Kidney epithelial cell (primary cell): Measurements from ENCODE around the gene TBC1D2B. TPM values are rescaled to one million over a fixed set of nuclear protein-coding genes. Genes with fewer than 3 reads are reported as not detected.

Experiments
- DNase-seq: peaks from one replicate; pipeline ENCODE4 v3.0.0-alpha.2; 2010; ENCODE audit warnings: low read depth
- H3K27me3 ChIP-seq: 2 replicates; pipeline ENCODE4 v1.6.0; 2011; ENCODE audit warnings: low read length; ENCODE audit not compliant: control insufficient read depth, insufficient read depth
- H3K36me3 ChIP-seq: 2 replicates; pipeline ENCODE4 v1.5.1; 2011; ENCODE audit warnings: low read length; ENCODE audit not compliant: control insufficient read depth, insufficient read depth
- H3K4me3 ChIP-seq: 2 replicates; pipeline ENCODE4 v1.5.1; 2011; ENCODE audit warnings: low read depth, mild to moderate bottlenecking, control low read depth, low read length
- total RNA-seq: library from RNA; depleted of rRNA; stranded (reverse); fragments of >200 nt; gene quantifications from 2 replicates; pipeline ENCODE4 v1.2.3, GENCODE V29; 2015
- TF ChIP-seq, protein P1 (sequence below): IDR thresholded peaks from 2 replicates; pipeline ENCODE4 v1.5.1; 2011; ENCODE audit warnings: mild to moderate bottlenecking, moderate library complexity, low read length, control low read depth, inconsistent platforms; ENCODE audit not compliant: insufficient read depth, poor library complexity, severe bottlenecking

TBC1D2B gene
- total RNA-seq, 1 donor from 2014 or later, result 29.0 TPM

DNA sequence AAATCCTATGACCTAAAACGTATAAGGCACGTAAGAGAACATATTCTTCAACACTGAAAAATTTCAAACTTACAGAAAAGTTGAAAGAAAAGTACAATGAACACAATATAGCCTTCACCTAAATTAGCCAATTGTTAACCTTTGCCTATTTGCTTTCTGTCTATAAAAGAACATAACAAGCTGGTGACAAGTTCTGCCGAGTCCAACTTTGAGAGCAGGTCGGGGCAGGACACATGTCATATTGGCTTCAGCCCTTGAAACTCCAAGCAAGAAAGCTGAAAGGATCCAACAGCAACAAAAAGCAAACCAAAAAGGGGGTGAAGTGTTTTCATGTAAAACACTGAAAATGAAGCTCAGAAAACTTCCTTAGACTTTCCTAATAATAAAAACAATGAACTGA lies 59.1 kb downstream of the TBC1D2B start:
- Histone ChIP-seq H3K4me3 (no peak overlapping the region), H3K27me3 (no peaks in the 10 kb centered on the region), H3K36me3 (peaks cover 2% of the 10 kb centered on the region)
- no peak for DNase-seq
- TF ChIP-seq, protein P1, sequence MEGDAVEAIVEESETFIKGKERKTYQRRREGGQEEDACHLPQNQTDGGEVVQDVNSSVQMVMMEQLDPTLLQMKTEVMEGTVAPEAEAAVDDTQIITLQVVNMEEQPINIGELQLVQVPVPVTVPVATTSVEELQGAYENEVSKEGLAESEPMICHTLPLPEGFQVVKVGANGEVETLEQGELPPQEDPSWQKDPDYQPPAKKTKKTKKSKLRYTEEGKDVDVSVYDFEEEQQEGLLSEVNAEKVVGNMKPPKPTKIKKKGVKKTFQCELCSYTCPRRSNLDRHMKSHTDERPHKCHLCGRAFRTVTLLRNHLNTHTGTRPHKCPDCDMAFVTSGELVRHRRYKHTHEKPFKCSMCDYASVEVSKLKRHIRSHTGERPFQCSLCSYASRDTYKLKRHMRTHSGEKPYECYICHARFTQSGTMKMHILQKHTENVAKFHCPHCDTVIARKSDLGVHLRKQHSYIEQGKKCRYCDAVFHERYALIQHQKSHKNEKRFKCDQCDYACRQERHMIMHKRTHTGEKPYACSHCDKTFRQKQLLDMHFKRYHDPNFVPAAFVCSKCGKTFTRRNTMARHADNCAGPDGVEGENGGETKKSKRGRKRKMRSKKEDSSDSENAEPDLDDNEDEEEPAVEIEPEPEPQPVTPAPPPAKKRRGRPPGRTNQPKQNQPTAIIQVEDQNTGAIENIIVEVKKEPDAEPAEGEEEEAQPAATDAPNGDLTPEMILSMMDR, result no peak

DNA sequence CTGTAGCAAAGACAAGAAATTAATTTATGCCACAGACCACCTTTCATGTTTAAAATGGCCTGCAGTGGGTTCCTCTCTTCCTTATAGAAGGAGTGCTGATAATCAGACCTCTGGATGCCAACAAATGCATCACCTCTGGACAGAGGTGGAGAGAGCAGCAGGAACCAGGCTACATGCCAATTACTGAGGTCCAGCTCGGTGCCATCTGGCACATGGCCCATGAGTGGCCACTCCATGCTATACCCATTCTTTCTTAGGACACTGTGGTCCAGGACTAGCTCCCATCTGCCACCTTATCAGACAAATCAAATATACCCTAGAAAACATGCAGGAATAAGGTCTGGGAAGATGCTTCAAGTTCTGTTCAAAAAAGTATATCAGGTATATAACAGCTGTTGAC lies 60.7 kb downstream of the TBC1D2B start:
- TF ChIP-seq, protein P1, result no peak
- Histone ChIP-seq H3K36me3 (peaks cover 6% of the 10 kb centered on the region), H3K4me3 (no peak overlapping the region), H3K27me3 (no peaks in the 10 kb centered on the region)
- no peak for DNase-seq

DNA sequence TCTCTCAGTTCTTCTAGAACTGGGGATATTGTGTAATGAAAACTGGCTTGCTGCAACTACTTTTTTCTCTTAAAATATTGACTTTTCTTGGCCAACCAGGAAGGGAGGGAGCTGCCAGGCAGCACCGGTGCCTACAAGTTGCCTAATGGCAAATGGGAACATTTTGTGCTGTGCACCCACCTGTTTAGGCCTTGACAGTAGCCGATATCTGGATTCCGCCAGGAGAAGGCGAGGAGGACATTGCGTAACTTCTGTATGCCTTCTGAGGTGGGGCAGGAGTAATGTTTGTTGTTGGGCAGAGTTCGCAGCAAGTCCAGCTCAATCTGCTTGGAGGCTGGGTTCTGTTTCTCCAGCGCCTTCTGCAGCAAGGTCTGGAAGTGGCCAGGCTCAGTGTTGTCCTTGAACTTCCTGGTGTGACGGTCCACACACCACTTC lies 64.9 kb downstream of the TBC1D2B start:
- no peak for DNase-seq
- H3K36me3 ChIP-seq, result peaks cover 7% of the 10 kb centered on the region
- TF ChIP-seq, protein P1, result no peak
- H3K27me3 ChIP-seq, result no peaks in the 10 kb centered on the region
- no peak overlapping the region for H3K4me3 ChIP-seq

DNA sequence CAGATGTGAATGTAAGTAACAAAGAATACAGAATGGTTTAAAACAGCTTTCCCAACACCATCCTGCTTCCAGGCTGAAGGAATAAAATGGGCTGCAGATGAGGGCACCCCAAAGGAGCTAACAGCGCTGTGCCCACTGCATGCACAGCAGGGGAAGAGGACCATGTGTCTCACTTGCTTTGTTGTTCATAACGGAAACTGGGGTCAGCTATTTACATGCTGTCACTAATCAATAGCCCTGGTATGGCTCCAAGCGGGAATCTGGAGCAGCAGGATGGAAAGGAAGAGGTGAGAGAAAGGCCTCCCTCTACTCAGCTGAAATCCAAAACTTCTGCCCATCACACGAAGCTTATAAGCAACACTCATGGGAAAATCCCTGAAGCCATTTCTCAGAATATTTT lies 67.4 kb downstream of the TBC1D2B start:
- DNase-seq, result no peak
- Histone ChIP-seq H3K27me3 (no peaks in the 10 kb centered on the region), H3K4me3 (no peak overlapping the region), H3K36me3 (peaks cover 5% of the 10 kb centered on the region)
- TF ChIP-seq, protein P1, result no peak

DNA sequence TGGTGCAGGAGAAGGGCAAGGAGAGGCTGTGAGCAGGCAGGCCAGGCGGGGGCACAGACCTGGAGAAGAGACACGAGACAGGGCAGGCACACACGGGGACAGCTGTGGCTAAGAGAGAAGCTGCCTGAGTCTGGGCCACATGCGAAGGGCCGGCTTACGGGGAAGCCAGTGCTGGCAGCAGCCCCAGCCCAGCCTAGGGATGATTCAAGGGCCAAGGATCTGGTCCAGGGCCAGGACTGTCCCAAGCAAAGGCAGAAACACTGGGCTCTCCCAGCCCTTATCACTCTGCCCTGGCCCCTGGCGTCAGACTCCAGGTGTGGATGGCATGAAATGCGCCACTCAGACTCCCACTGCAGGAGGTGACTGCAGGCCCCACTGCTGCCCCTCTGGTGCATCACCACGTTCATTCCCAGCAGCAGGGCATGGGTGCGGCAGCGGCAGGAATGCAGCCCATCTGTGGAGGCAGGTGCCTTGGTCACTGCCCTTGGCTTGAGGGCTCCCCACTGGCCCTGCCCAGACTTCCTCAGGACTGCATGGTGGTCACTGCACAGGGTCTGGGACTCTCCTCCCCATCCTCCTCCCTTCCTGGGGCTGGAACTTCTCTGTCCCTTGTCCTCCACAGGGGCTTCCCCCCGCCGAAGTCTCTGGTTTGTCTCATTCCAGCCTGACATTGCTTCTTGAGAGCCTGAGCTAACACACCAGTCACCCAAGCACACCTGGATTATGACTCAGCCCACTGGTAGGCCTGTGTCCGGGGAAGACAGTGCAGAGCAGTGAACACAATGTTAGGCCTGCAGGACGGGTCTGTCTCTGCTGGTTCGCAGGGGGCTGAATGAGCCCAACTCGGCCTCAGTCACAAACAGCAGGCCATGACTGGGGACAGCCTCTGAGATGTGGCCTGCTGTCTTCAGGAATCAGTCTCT lies 69.3 kb downstream of the TBC1D2B start:
- TF ChIP-seq, protein P1, result no peak
- H3K36me3 ChIP-seq, result peaks cover 5% of the 10 kb centered on the region
- no peaks in the 10 kb centered on the region for H3K27me3 ChIP-seq
- no peak overlapping the region for H3K4me3 ChIP-seq
- no peak for DNase-seq
